Astrocyte of the spinal cord (primary cell): ENCODE results near the gene MYCBP2.
A peak's percentile ranks its signal among the peaks of the same experiment; 100 is the strongest.
"Not testable (repeated sequence)": the region's sequence is repeated elsewhere in the genome, so short reads cannot be mapped to it uniquely, and the experiment has no call there.

Source experiments
- DNase-seq: peaks from one replicate; pipeline ENCODE4 v3.0.0; 2011; ENCODE audit warnings: low read depth, low spot score
- H3K4me3 ChIP-seq: 2 replicates; pipeline ENCODE4 v1.5.1; 2011; ENCODE audit warnings: low read depth, mild to moderate bottlenecking, low read length, moderate library complexity
- CTCF ChIP-seq: IDR thresholded peaks from 2 replicates; pipeline ENCODE4 v1.5.1; 2012; ENCODE audit warnings: low read depth, mild to moderate bottlenecking, low read length, inconsistent platforms
- in situ Hi-C: cut with HindIII; loops from 2 replicates; pipeline ENCODE4 v1.10.0; 2017; ENCODE audit warnings: low sequenced_read_pairs

MYCBP2 gene

GRCh38 chr13:77009011-77009410, 317.9 kb downstream of the MYCBP2 start:
- H3K4me3 ChIP-seq, result no peak overlapping the region
- in situ Hi-C loops, result no loop called here
- DNase-seq, result no peak
- no peak for TF ChIP-seq CTCF

- H3K4me3 ChIP-seq, DNase-seq, in situ Hi-C loops: not testable (repeated sequence)
Measured at GRCh38 chr13:77008337-77008736, 318.6 kb downstream of the MYCBP2 start.

GRCh38 chr13:77002590-77003190, 324.2 kb downstream of the MYCBP2 start:
- TF ChIP-seq CTCF, result peak; percentile 83
- H3K4me3 ChIP-seq, result no peak overlapping the region
- in situ Hi-C loops, result no loop called here
- DNase-seq, result peak; percentile 49

- in situ Hi-C loops, result no loop called here
- no peak for TF ChIP-seq CTCF
- no peak for DNase-seq
- no peak overlapping the region for H3K4me3 ChIP-seq
Measured at GRCh38 chr13:77001963-77002587, 324.8 kb downstream of the MYCBP2 start.

- DNase-seq, result no peak
- TF ChIP-seq CTCF, result no peak
- in situ Hi-C loops, result no loop called here
- H3K4me3 ChIP-seq, result no peak overlapping the region
Measured at GRCh38 chr13:77001540-77001939, 325.4 kb downstream of the MYCBP2 start.

- no peak overlapping the region for H3K4me3 ChIP-seq
- in situ Hi-C loops, result no loop called here
- peak; percentile 25 for DNase-seq
- no peak for TF ChIP-seq CTCF
Measured at GRCh38 chr13:77000475-77000874, 326.4 kb downstream of the MYCBP2 start.
